WTC11 (cell line): ENCODE data around the gene CCR1. TPM values are rescaled to one million over a fixed set of nuclear protein-coding genes. Genes with fewer than 3 reads are reported as not detected.

Source experiments
- ATAC-seq: fragments of 200-7000 bp; cut with Tn5 transposase; 2 replicates; pipeline ENCODE4 v1.10.0; 2021; ENCODE audit warnings: mild to moderate bottlenecking, moderate library complexity
- CTCF ChIA-PET: fragments of 300-600 bp; sonication (Branson Sonifier 250); formaldehyde crosslinking; loops from one replicate; lab custom pipeline; 2021; ENCODE audit warnings: antibody characterized with exemption; lab: Charles Lee
- POLR2A ChIA-PET: fragments of 350-600 bp; sonication (Branson Sonifier 250); formaldehyde crosslinking; loops from one replicate; lab custom pipeline; 2021; ENCODE audit warnings: antibody characterized with exemption; lab: Charles Lee
- DNase-seq: peaks from one replicate; pipeline ENCODE4 v3.0.0; 2021; ENCODE audit warnings: low spot score
- H3K27ac Mint-ChIP-seq: 2 replicates; pipeline ENCODE4 v1.8.0; 2021; ENCODE audit warnings: mixed read lengths
- H3K27me3 Mint-ChIP-seq: 2 replicates; pipeline ENCODE4 v1.8.0; 2021; ENCODE audit warnings: low read depth, mild to moderate bottlenecking, moderate library complexity, mixed read lengths
- H3K36me3 Mint-ChIP-seq: 2 replicates; pipeline ENCODE4 v1.8.0; 2021; ENCODE audit warnings: mixed read lengths
- H3K4me1 Mint-ChIP-seq: 2 replicates; pipeline ENCODE4 v1.8.0; 2022; ENCODE audit warnings: mixed read lengths
- H3K4me3 Mint-ChIP-seq: 2 replicates; pipeline ENCODE4 v1.8.0; 2021; ENCODE audit warnings: mild to moderate bottlenecking, moderate library complexity, mixed read lengths
- H3K9me3 Mint-ChIP-seq: 2 replicates; pipeline ENCODE4 v1.8.0; 2021; ENCODE audit warnings: mixed read lengths
- ESRRA ChIP-seq: sonication (generic); formaldehyde crosslinking; IDR thresholded peaks from 2 replicates; pipeline ENCODE4 v1.8.1; 2022; ENCODE audit warnings: mild to moderate bottlenecking, missing genetic modification reagents, borderline replicate concordance
- ETV6 ChIP-seq: sonication (generic); formaldehyde crosslinking; IDR thresholded peaks from 2 replicates; pipeline ENCODE4 v1.8.1; 2022; ENCODE audit warnings: mild to moderate bottlenecking, missing genetic modification reagents
- GRHL2 ChIP-seq: fragments of 250-450 bp; sonication (Bioruptor Pico); IDR thresholded peaks from 2 replicates; pipeline ENCODE4 v1.8.0; 2022; ENCODE audit warnings: mild to moderate bottlenecking, moderate library complexity; ENCODE audit not compliant: insufficient replicate concordance, severe bottlenecking
- HMGA2 ChIP-seq: fragments of 250-450 bp; sonication (Bioruptor Pico); IDR thresholded peaks from 2 replicates; pipeline ENCODE4 v1.4.0; 2021; ENCODE audit warnings: mild to moderate bottlenecking, moderate library complexity
- JAZF1 ChIP-seq: fragments of 250-450 bp; sonication (Bioruptor Pico); IDR thresholded peaks from 2 replicates; pipeline ENCODE4 v1.9.0; 2021; ENCODE audit warnings: moderate library complexity, mild to moderate bottlenecking, inconsistent platforms
- JUN ChIP-seq: sonication (generic); formaldehyde crosslinking; IDR thresholded peaks from 2 replicates; pipeline ENCODE4 v1.8.0; 2023; ENCODE audit warnings: mild to moderate bottlenecking, missing genetic modification reagents
- TEAD4 ChIP-seq: sonication (generic); formaldehyde crosslinking; IDR thresholded peaks from 2 replicates; pipeline ENCODE4 v1.8.0; 2022; ENCODE audit warnings: mild to moderate bottlenecking, missing genetic modification reagents
- total RNA-seq: library from RNA; stranded (reverse); gene quantifications from 3 replicates; pipeline ENCODE4 v1.2.3, GENCODE V29; 2021
- TF ChIP-seq, protein P1 (sequence below): sonication (generic); formaldehyde crosslinking; IDR thresholded peaks from 2 replicates; pipeline ENCODE4 v1.8.0; 2023; ENCODE audit warnings: mild to moderate bottlenecking, missing genetic modification reagents
- TF ChIP-seq, protein P2 (sequence below): fragments of 250-450 bp; sonication (Bioruptor Pico); IDR thresholded peaks from 2 replicates; pipeline ENCODE4 v1.9.0; 2021; ENCODE audit warnings: mild to moderate bottlenecking, borderline replicate concordance
- TF ChIP-seq, protein P3 (sequence below): fragments of 250-450 bp; sonication (Bioruptor Pico); IDR thresholded peaks from 2 replicates; pipeline ENCODE4 v2.1.2; 2022; ENCODE audit warnings: mild to moderate bottlenecking, moderate library complexity
- TF ChIP-seq, protein P4 (sequence below): sonication (generic); formaldehyde crosslinking; IDR thresholded peaks from 2 replicates; pipeline ENCODE4 v1.8.1; 2022; ENCODE audit warnings: missing genetic modification reagents, borderline replicate concordance
- TF ChIP-seq, protein P5 (sequence below): sonication (generic); formaldehyde crosslinking; IDR thresholded peaks from 2 replicates; pipeline ENCODE4 v1.8.1; 2023; ENCODE audit warnings: mild to moderate bottlenecking, missing genetic modification reagents, moderate library complexity

CCR1 gene
- total RNA-seq, 1 experiment from 2014 or later = not detected

DNA sequence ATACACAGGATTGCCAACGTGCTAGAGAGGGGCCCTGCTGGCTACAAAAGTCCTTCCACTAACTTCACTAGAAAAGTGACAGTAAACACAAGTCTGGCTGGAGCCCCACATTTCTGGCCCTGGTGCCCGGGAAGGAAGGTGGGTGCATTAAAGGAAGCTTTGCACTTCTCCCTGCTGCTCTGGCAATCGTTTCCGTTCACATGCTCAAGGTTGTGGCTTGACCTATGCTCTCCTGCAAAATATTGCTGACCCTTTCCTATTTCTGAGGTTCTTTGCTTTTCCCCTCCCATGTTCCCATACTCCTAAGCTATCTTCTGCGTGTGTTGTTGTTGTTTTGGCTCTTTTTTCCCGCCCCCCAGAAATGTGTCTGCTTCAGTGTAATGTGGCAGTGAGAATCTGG lies 25.1 kb upstream of the CCR1 start:
- H3K9me3 Mint-ChIP-seq = no peaks in the 10 kb centered on the region
- no peak overlapping the region for H3K27ac Mint-ChIP-seq
- TF ChIP-seq, protein P1, sequence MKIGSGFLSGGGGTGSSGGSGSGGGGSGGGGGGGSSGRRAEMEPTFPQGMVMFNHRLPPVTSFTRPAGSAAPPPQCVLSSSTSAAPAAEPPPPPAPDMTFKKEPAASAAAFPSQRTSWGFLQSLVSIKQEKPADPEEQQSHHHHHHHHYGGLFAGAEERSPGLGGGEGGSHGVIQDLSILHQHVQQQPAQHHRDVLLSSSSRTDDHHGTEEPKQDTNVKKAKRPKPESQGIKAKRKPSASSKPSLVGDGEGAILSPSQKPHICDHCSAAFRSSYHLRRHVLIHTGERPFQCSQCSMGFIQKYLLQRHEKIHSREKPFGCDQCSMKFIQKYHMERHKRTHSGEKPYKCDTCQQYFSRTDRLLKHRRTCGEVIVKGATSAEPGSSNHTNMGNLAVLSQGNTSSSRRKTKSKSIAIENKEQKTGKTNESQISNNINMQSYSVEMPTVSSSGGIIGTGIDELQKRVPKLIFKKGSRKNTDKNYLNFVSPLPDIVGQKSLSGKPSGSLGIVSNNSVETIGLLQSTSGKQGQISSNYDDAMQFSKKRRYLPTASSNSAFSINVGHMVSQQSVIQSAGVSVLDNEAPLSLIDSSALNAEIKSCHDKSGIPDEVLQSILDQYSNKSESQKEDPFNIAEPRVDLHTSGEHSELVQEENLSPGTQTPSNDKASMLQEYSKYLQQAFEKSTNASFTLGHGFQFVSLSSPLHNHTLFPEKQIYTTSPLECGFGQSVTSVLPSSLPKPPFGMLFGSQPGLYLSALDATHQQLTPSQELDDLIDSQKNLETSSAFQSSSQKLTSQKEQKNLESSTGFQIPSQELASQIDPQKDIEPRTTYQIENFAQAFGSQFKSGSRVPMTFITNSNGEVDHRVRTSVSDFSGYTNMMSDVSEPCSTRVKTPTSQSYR (CRISPR knock-in tag) = no peak
- TF ChIP-seq JAZF1 (CRISPR knock-in tag) = no peak
- TF ChIP-seq TEAD4 (CRISPR knock-in tag) = no peak
- TF ChIP-seq, protein P2, sequence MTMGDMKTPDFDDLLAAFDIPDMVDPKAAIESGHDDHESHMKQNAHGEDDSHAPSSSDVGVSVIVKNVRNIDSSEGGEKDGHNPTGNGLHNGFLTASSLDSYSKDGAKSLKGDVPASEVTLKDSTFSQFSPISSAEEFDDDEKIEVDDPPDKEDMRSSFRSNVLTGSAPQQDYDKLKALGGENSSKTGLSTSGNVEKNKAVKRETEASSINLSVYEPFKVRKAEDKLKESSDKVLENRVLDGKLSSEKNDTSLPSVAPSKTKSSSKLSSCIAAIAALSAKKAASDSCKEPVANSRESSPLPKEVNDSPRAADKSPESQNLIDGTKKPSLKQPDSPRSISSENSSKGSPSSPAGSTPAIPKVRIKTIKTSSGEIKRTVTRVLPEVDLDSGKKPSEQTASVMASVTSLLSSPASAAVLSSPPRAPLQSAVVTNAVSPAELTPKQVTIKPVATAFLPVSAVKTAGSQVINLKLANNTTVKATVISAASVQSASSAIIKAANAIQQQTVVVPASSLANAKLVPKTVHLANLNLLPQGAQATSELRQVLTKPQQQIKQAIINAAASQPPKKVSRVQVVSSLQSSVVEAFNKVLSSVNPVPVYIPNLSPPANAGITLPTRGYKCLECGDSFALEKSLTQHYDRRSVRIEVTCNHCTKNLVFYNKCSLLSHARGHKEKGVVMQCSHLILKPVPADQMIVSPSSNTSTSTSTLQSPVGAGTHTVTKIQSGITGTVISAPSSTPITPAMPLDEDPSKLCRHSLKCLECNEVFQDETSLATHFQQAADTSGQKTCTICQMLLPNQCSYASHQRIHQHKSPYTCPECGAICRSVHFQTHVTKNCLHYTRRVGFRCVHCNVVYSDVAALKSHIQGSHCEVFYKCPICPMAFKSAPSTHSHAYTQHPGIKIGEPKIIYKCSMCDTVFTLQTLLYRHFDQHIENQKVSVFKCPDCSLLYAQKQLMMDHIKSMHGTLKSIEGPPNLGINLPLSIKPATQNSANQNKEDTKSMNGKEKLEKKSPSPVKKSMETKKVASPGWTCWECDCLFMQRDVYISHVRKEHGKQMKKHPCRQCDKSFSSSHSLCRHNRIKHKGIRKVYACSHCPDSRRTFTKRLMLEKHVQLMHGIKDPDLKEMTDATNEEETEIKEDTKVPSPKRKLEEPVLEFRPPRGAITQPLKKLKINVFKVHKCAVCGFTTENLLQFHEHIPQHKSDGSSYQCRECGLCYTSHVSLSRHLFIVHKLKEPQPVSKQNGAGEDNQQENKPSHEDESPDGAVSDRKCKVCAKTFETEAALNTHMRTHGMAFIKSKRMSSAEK = no peak
- TF ChIP-seq, protein P3, sequence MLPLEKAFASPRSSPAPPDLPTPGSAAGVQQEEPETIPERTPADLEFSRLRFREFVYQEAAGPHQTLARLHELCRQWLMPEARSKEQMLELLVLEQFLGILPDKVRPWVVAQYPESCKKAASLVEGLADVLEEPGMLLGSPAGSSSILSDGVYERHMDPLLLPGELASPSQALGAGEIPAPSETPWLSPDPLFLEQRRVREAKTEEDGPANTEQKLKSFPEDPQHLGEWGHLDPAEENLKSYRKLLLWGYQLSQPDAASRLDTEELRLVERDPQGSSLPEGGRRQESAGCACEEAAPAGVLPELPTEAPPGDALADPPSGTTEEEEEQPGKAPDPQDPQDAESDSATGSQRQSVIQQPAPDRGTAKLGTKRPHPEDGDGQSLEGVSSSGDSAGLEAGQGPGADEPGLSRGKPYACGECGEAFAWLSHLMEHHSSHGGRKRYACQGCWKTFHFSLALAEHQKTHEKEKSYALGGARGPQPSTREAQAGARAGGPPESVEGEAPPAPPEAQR (CRISPR knock-in tag) = no peak
- TF ChIP-seq JUN = no peak
- TF ChIP-seq, protein P4, sequence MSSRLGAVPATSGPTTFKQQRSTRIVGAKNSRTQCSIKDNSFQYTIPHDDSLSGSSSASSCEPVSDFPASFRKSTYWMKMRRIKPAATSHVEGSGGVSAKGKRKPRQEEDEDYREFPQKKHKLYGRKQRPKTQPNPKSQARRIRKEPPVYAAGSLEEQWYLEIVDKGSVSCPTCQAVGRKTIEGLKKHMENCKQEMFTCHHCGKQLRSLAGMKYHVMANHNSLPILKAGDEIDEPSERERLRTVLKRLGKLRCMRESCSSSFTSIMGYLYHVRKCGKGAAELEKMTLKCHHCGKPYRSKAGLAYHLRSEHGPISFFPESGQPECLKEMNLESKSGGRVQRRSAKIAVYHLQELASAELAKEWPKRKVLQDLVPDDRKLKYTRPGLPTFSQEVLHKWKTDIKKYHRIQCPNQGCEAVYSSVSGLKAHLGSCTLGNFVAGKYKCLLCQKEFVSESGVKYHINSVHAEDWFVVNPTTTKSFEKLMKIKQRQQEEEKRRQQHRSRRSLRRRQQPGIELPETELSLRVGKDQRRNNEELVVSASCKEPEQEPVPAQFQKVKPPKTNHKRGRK (CRISPR knock-in tag) = no peak
- no peak for TF ChIP-seq HMGA2 (CRISPR knock-in tag)
- H3K27me3 Mint-ChIP-seq = peaks cover 3% of the 10 kb centered on the region; the same call in 1 of the 2 replicates
- no peak overlapping the region for H3K4me3 Mint-ChIP-seq
- CTCF ChIA-PET = interaction anchor here (0.9 to 1.5 kb wide), 3 partner anchors 18 to 145 kb away, joined by 3 to 4 read pairs (median 3); partner anchors contain the start of gene CCR1
- POLR2A ChIA-PET = no interaction called here
- ATAC-seq (no peak), DNase-seq (no peak)
- no peaks in the 10 kb centered on the region for H3K36me3 Mint-ChIP-seq
- H3K4me1 Mint-ChIP-seq = no peaks in the 10 kb centered on the region

DNA sequence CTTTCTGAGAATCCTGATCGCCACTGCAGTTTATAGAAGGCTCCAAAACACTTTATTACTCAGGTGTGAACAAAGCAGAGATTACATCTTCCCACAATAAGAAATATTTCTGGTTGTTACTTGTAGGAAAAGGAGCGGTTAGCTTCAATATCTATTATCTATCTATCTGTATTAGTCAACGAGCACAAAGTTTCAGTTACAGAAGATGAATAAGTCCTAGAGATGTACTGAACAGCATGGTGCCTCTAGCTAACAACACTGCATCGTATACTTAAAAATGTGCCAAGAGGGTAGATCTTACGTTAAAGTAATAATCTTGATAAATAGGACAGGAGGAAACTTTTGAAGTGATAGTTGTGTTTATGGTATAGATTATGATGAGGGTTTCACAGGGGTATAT lies 23.2 kb upstream of the CCR1 start:
- no peak overlapping the region for H3K27ac Mint-ChIP-seq
- no peak for DNase-seq
- H3K27me3 Mint-ChIP-seq = no peaks in the 10 kb centered on the region; the same call in 1 of the 2 replicates
- TF ChIP-seq ESRRA (no peak), GRHL2 (no peak), ETV6 (no peak)
- TF ChIP-seq, protein P5, sequence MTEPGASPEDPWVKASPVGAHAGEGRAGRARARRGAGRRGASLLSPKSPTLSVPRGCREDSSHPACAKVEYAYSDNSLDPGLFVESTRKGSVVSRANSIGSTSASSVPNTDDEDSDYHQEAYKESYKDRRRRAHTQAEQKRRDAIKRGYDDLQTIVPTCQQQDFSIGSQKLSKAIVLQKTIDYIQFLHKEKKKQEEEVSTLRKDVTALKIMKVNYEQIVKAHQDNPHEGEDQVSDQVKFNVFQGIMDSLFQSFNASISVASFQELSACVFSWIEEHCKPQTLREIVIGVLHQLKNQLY (CRISPR knock-in tag) = no peak
- TF ChIP-seq, protein P4 (CRISPR knock-in tag) = no peak
- CTCF ChIA-PET = interaction anchor here (1.5 kb wide), 1 partner anchor 138 kb away, joined by 3 read pairs; no protein-coding TSS in a partner anchor
- H3K4me1 Mint-ChIP-seq = no peaks in the 10 kb centered on the region
- peaks cover 4% of the 10 kb centered on the region for H3K9me3 Mint-ChIP-seq
- H3K36me3 Mint-ChIP-seq = no peaks in the 10 kb centered on the region
- ATAC-seq = no peak
- POLR2A ChIA-PET = no interaction called here
- H3K4me3 Mint-ChIP-seq = no peak overlapping the region
